Endothelial cell of umbilical vein (primary cell): ENCODE results near the gene GLI3.

Experiments
- EZH2 ChIP-seq: IDR thresholded peaks from 2 replicates; pipeline ENCODE4 v1.6.1; 2012; ENCODE audit warnings: borderline replicate concordance, low read depth, mild to moderate bottlenecking, moderate library complexity, low read length, inconsistent platforms; ENCODE audit not compliant: severe bottlenecking
- POLR2A ChIP-seq: IDR thresholded peaks from 2 replicates; pipeline ENCODE4 v1.6.1; 2012; ENCODE audit warnings: low read depth, mild to moderate bottlenecking, control low read depth, low read length
- TF ChIP-seq, protein P1 (sequence below), 2 donors: IDR thresholded peaks; 1 replicate in 1 of 2; 2 replicates in 1 of 2; pipeline ENCODE4 v1.5.1; 2011; ENCODE audit warnings: low read length in 2 of 2, mild to moderate bottlenecking in 2 of 2, moderate library complexity in 2 of 2, control low read depth in 1 of 2, inconsistent platforms in 1 of 2, low read depth in 1 of 2; ENCODE audit not compliant: insufficient read depth in 1 of 2; ENCODE audit errors: extremely low read depth in 1 of 2

DNA sequence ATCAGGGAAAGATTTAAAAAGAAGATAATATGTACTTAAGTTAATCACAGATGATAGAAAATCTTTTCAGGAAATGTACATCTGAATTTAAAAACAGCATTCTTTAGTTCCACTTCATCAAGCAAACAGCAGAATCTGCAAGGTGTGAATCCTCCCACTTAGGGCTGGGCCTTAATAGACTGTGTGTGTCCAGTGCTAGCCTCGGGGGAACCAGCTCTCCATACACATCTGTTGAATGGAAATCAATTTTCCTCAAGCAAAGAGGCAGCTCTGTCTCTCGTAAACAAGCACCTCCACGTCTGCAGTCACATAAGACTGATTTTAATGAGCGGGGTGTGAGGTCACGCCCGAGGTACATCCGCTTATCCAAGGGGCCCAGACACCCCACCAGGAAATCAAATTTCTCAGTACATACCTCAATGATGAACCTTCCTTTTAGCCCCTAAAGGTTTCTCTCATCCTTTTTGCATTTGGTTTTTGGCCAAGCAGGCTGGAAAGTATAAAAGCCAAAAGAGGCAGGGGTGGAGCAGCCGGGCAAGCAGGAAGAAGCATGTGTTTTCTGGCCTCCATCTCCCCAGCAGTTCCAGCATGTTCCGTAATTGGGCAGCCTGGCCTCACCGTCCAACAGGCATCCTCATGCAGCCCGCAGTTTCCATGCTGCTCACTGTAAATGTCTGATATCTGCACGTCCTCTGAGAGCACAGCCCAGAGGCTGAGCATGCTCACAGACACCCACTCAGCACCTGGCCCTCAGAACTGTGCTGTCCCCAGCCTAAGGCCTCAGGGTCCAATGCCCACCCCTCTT lies 131.3 kb downstream of the GLI3 start:
- TF ChIP-seq, protein P1, sequence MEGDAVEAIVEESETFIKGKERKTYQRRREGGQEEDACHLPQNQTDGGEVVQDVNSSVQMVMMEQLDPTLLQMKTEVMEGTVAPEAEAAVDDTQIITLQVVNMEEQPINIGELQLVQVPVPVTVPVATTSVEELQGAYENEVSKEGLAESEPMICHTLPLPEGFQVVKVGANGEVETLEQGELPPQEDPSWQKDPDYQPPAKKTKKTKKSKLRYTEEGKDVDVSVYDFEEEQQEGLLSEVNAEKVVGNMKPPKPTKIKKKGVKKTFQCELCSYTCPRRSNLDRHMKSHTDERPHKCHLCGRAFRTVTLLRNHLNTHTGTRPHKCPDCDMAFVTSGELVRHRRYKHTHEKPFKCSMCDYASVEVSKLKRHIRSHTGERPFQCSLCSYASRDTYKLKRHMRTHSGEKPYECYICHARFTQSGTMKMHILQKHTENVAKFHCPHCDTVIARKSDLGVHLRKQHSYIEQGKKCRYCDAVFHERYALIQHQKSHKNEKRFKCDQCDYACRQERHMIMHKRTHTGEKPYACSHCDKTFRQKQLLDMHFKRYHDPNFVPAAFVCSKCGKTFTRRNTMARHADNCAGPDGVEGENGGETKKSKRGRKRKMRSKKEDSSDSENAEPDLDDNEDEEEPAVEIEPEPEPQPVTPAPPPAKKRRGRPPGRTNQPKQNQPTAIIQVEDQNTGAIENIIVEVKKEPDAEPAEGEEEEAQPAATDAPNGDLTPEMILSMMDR (IDR thresholded peaks at IDR 0.05; ENCODE audit: extremely low read depth in 1 of 2, insufficient read depth in 1 of 2, low read depth in 1 of 2, low read length in 2 of 2), result no peak
- TF ChIP-seq POLR2A, result no peak
- no peak for TF ChIP-seq EZH2
